ENCODE measurements around the gene SF1.
A peak's percentile ranks its signal among the peaks of the same experiment; 100 is the strongest.
"Not testable (repeated sequence)": the region's sequence is repeated elsewhere in the genome, so short reads cannot be mapped to it uniquely, and the experiment has no call there.

Gene SF1

GRCh38 chr11:64778473-64779298, at the start of gene SF1:
Gene SF1 (minus strand): TSS chr11:64778542. CDS start chr11:64778392, 150 bp downstream.
- H3K4me1 ChIP-seq (ENCODE audit: insufficient read depth, low read length), result peaks cover 26% of the 10 kb centered on the region
- H3K9ac ChIP-seq (ENCODE audit: low read length), result peak within 1 kb of the TSS; percentile 59
- H3K4me3 ChIP-seq (ENCODE audit: low read depth in 1 of 2, low read length in 2 of 2), result peak within 1 kb of the TSS; percentile 78 to 98
- H3K27me3 ChIP-seq (ENCODE audit: control insufficient read depth in 1 of 2, insufficient read depth in 2 of 2, low read length in 2 of 2), result no peaks in the 10 kb centered on the region
- H3K9me3 ChIP-seq (ENCODE audit: low read length), result no peaks in the 10 kb centered on the region
- H3K36me3 ChIP-seq (ENCODE audit: insufficient read depth, low read length), result peaks cover 36% of the 10 kb centered on the region
- H3K27ac ChIP-seq (ENCODE audit: low read depth, low read length), result peak within 1 kb of the TSS; percentile 98

- Histone ChIP-seq H3K27ac (ENCODE audit: low read depth, low read length) (no peak overlapping the region), H3K4me3 (ENCODE audit: low read depth in 1 of 2, low read length in 2 of 2) (no peak overlapping the region), H3K4me1 (ENCODE audit: insufficient read depth, low read length) (no peaks in the 10 kb centered on the region), H3K9me3 (ENCODE audit: low read length) (no peaks in the 10 kb centered on the region), H3K27me3 (ENCODE audit: control insufficient read depth in 1 of 2, insufficient read depth in 2 of 2, low read length in 2 of 2) (no peaks in the 10 kb centered on the region), H3K36me3 (ENCODE audit: insufficient read depth, low read length) (no peaks in the 10 kb centered on the region), H3K9ac (ENCODE audit: low read length) (no peak overlapping the region)
These were observed 49.1 kb upstream of the SF1 start for GRCh38 chr11:64827451-64827839.

- Histone ChIP-seq H3K27me3 (ENCODE audit: control insufficient read depth in 1 of 2, insufficient read depth in 2 of 2, low read length in 2 of 2) (no peaks in the 10 kb centered on the region), H3K9me3 (ENCODE audit: low read length) (no peaks in the 10 kb centered on the region), H3K4me3 (ENCODE audit: low read depth in 1 of 2, low read length in 2 of 2) (no peak overlapping the region), H3K9ac (ENCODE audit: low read length) (no peak overlapping the region), H3K27ac (ENCODE audit: low read depth, low read length) (no peak overlapping the region), H3K4me1 (ENCODE audit: insufficient read depth, low read length) (no peaks in the 10 kb centered on the region), H3K36me3 (ENCODE audit: insufficient read depth, low read length) (no peaks in the 10 kb centered on the region)
These were observed 48.5 kb upstream of the SF1 start for GRCh38 chr11:64826578-64827450.

GRCh38 chr11:64826062-64826461, 47.7 kb upstream of the SF1 start:
- H3K27ac ChIP-seq (ENCODE audit: low read depth, low read length), result no peak overlapping the region
- no peaks in the 10 kb centered on the region for H3K36me3 ChIP-seq (ENCODE audit: insufficient read depth, low read length)
- H3K4me3 ChIP-seq (ENCODE audit: low read depth in 1 of 2, low read length in 2 of 2), result no peak overlapping the region
- no peaks in the 10 kb centered on the region for H3K27me3 ChIP-seq (ENCODE audit: control insufficient read depth in 1 of 2, insufficient read depth in 2 of 2, low read length in 2 of 2)
- H3K4me1 ChIP-seq (ENCODE audit: insufficient read depth, low read length), result no peaks in the 10 kb centered on the region
- no peak overlapping the region for H3K9ac ChIP-seq (ENCODE audit: low read length)
- no peaks in the 10 kb centered on the region for H3K9me3 ChIP-seq (ENCODE audit: low read length)

GRCh38 chr11:64823568-64824119, 45.3 kb upstream of the SF1 start:
- H3K27ac ChIP-seq (ENCODE audit: low read depth, low read length), result no peak overlapping the region
- H3K27me3 ChIP-seq (ENCODE audit: control insufficient read depth in 1 of 2, insufficient read depth in 2 of 2, low read length in 2 of 2), result no peaks in the 10 kb centered on the region
- no peaks in the 10 kb centered on the region for H3K36me3 ChIP-seq (ENCODE audit: insufficient read depth, low read length)
- H3K4me3 ChIP-seq (ENCODE audit: low read depth in 1 of 2, low read length in 2 of 2), result no peak overlapping the region
- H3K4me1 ChIP-seq (ENCODE audit: insufficient read depth, low read length), result no peaks in the 10 kb centered on the region
- no peak overlapping the region for H3K9ac ChIP-seq (ENCODE audit: low read length)
- H3K9me3 ChIP-seq (ENCODE audit: low read length), result no peaks in the 10 kb centered on the region

GRCh38 chr11:64817476-64817875, 39.1 kb upstream of the SF1 start:
- Histone ChIP-seq H3K36me3 (ENCODE audit: insufficient read depth, low read length) (no peaks in the 10 kb centered on the region), H3K9ac (ENCODE audit: low read length) (no peak overlapping the region), H3K9me3 (ENCODE audit: low read length) (no peaks in the 10 kb centered on the region), H3K4me3 (ENCODE audit: low read depth in 1 of 2, low read length in 2 of 2) (no peak overlapping the region), H3K27me3 (ENCODE audit: control insufficient read depth in 1 of 2, insufficient read depth in 2 of 2, low read length in 2 of 2) (no peaks in the 10 kb centered on the region), H3K27ac (ENCODE audit: low read depth, low read length) (no peak overlapping the region), H3K4me1 (ENCODE audit: insufficient read depth, low read length) (no peaks in the 10 kb centered on the region)

GRCh38 chr11:64815433-64815832, 37.1 kb upstream of the SF1 start:
- not testable (repeated sequence) for H3K27me3 ChIP-seq (ENCODE audit: control insufficient read depth in 1 of 2, insufficient read depth in 2 of 2, low read length in 2 of 2); H3K4me3 ChIP-seq (ENCODE audit: low read depth in 1 of 2, low read length in 2 of 2); H3K9ac ChIP-seq (ENCODE audit: low read length); H3K27ac ChIP-seq (ENCODE audit: low read depth, low read length); H3K36me3 ChIP-seq (ENCODE audit: insufficient read depth, low read length); H3K9me3 ChIP-seq (ENCODE audit: low read length); H3K4me1 ChIP-seq (ENCODE audit: insufficient read depth, low read length)

GRCh38 chr11:64814712-64815187, 36.4 kb upstream of the SF1 start:
- H3K9me3 ChIP-seq (ENCODE audit: low read length), result no peaks in the 10 kb centered on the region
- no peaks in the 10 kb centered on the region for H3K27me3 ChIP-seq (ENCODE audit: control insufficient read depth in 1 of 2, insufficient read depth in 2 of 2, low read length in 2 of 2)
- no peak overlapping the region for H3K9ac ChIP-seq (ENCODE audit: low read length)
- no peak overlapping the region for H3K27ac ChIP-seq (ENCODE audit: low read depth, low read length)
- no peaks in the 10 kb centered on the region for H3K36me3 ChIP-seq (ENCODE audit: insufficient read depth, low read length)
- H3K4me1 ChIP-seq (ENCODE audit: insufficient read depth, low read length), result peaks cover 2% of the 10 kb centered on the region
- H3K4me3 ChIP-seq (ENCODE audit: low read depth in 1 of 2, low read length in 2 of 2), result no peak overlapping the region

- H3K27ac ChIP-seq (ENCODE audit: low read depth, low read length), result no peak overlapping the region
- no peaks in the 10 kb centered on the region for H3K36me3 ChIP-seq (ENCODE audit: insufficient read depth, low read length)
- no peak overlapping the region for H3K4me3 ChIP-seq (ENCODE audit: low read depth in 1 of 2, low read length in 2 of 2)
- H3K4me1 ChIP-seq (ENCODE audit: insufficient read depth, low read length), result peaks cover 8% of the 10 kb centered on the region
- H3K9me3 ChIP-seq (ENCODE audit: low read length), result no peaks in the 10 kb centered on the region
- no peaks in the 10 kb centered on the region for H3K27me3 ChIP-seq (ENCODE audit: control insufficient read depth in 1 of 2, insufficient read depth in 2 of 2, low read length in 2 of 2)
- no peak overlapping the region for H3K9ac ChIP-seq (ENCODE audit: low read length)
These were observed 35.5 kb upstream of the SF1 start for GRCh38 chr11:64813826-64814225.

GRCh38 chr11:64810891-64811272, 32.5 kb upstream of the SF1 start:
- Histone ChIP-seq H3K36me3 (ENCODE audit: insufficient read depth, low read length) (peaks cover 3% of the 10 kb centered on the region), H3K9ac (ENCODE audit: low read length) (no peak overlapping the region), H3K4me1 (ENCODE audit: insufficient read depth, low read length) (peaks cover 8% of the 10 kb centered on the region), H3K27ac (ENCODE audit: low read depth, low read length) (no peak overlapping the region), H3K9me3 (ENCODE audit: low read length) (no peaks in the 10 kb centered on the region), H3K4me3 (ENCODE audit: low read depth in 1 of 2, low read length in 2 of 2) (peak overlapping the region; percentile 14 to 77), H3K27me3 (ENCODE audit: control insufficient read depth in 1 of 2, insufficient read depth in 2 of 2, low read length in 2 of 2) (no peaks in the 10 kb centered on the region)

GRCh38 chr11:64810271-64810890, 32.0 kb upstream of the SF1 start, which contains the start of gene MEN1:
Gene MEN1 (minus strand): TSS chr11:64810551. CDS start chr11:64810109, 442 bp downstream.
- Histone ChIP-seq H3K27ac (ENCODE audit: low read depth, low read length) (peak within 1 kb of the TSS; percentile 28), H3K36me3 (ENCODE audit: insufficient read depth, low read length) (peaks cover 4% of the 10 kb centered on the region), H3K4me1 (ENCODE audit: insufficient read depth, low read length) (peaks cover 8% of the 10 kb centered on the region), H3K27me3 (ENCODE audit: control insufficient read depth in 1 of 2, insufficient read depth in 2 of 2, low read length in 2 of 2) (no peaks in the 10 kb centered on the region), H3K9ac (ENCODE audit: low read length) (peak within 1 kb of the TSS; percentile 49), H3K4me3 (ENCODE audit: low read depth in 1 of 2, low read length in 2 of 2) (peak within 1 kb of the TSS; percentile 77 to 97), H3K9me3 (ENCODE audit: low read length) (no peaks in the 10 kb centered on the region)
